Sciatic nerve (tissue), 2 donors: ENCODE measurements around the gene VWF. TPM values are rescaled to one million over a fixed set of nuclear protein-coding genes. Genes with fewer than 3 reads are reported as not detected.
"Not testable (repeated sequence)": the region's sequence is repeated elsewhere in the genome, so short reads cannot be mapped to it uniquely, and the experiment has no call there.

ENCODE experiments used
- ATAC-seq: fragments of 200-7000 bp; cut with Tn5 transposase; one replicate; pipeline ENCODE4 v1.9.1; 2020; ENCODE audit warnings: mild to moderate bottlenecking, moderate library complexity
- DNase-seq: peaks from one replicate; pipeline ENCODE4 v3.0.0-alpha.2; 2020; ENCODE audit warnings: low spot score
- intact Hi-C: fragments of 100-400 bp; cut with DNase I; formaldehyde crosslinking; loops from one replicate; pipeline ENCODE4 v1.14.2; 2022
- total RNA-seq: library from RNA; stranded (reverse); fragmentation: NEBNext Ultra II Directional; extraction: Animal tissue kit (Norgen Biotek cat#: 25700); gene quantifications from one replicate; pipeline ENCODE4 v1.2.1, GENCODE V29; 2021
- donor health status: DM: no; HTN: no; CAD: no.
- donor health status: DM: no; HTN: no; CAD: no.

Gene VWF
- total RNA-seq, 1 donor from 2014 or later, result 655 TPM

- no peak for DNase-seq
- intact Hi-C loops, result no loop called here
- ATAC-seq, result no peak
Observed at GRCh38 chr12:6029401-6029800, 95.1 kb downstream of the VWF start.

GRCh38 chr12:6026998-6027397 lies 97.5 kb downstream of the VWF start:
- intact Hi-C loops, result no loop called here
- ATAC-seq (no peak), DNase-seq (no peak)

- ATAC-seq, intact Hi-C loops, DNase-seq: not testable (repeated sequence)
Observed at GRCh38 chr12:6025703-6026298, 98.7 kb downstream of the VWF start.

- ATAC-seq, DNase-seq, intact Hi-C loops: not testable (repeated sequence)
Observed at GRCh38 chr12:6024066-6024465, 100.4 kb downstream of the VWF start.

- no peak for ATAC-seq
- intact Hi-C loops, result no loop called here
- DNase-seq, result no peak
Observed at GRCh38 chr12:6020930-6021329, 103.5 kb downstream of the VWF start.

GRCh38 chr12:6020511-6020910 lies 104.0 kb downstream of the VWF start:
- ATAC-seq, DNase-seq, intact Hi-C loops: not testable (repeated sequence)

- DNase-seq, intact Hi-C loops, ATAC-seq: not testable (repeated sequence)
Observed at GRCh38 chr12:6019256-6019655, 105.2 kb downstream of the VWF start.

- DNase-seq (no peak), ATAC-seq (no peak)
- intact Hi-C loops, result no loop called here
Observed at GRCh38 chr12:6018265-6018664, 106.2 kb downstream of the VWF start.

GRCh38 chr12:6016756-6017155 lies 107.7 kb downstream of the VWF start:
- ATAC-seq, result no peak
- intact Hi-C loops, result no loop called here
- no peak for DNase-seq

- intact Hi-C loops, ATAC-seq, DNase-seq: not testable (repeated sequence)
Observed at GRCh38 chr12:6016004-6016403, 108.5 kb downstream of the VWF start.

- DNase-seq, intact Hi-C loops, ATAC-seq: not testable (repeated sequence)
Observed at GRCh38 chr12:6015271-6015670, 109.2 kb downstream of the VWF start.

GRCh38 chr12:6010631-6011350 lies 113.7 kb downstream of the VWF start:
- intact Hi-C loops, DNase-seq, ATAC-seq: not testable (repeated sequence)

- DNase-seq, result no peak
- intact Hi-C loops, result no loop called here
- no peak for ATAC-seq
Observed at GRCh38 chr12:5997260-5997659, 127.2 kb downstream of the VWF start.

- DNase-seq (no peak), ATAC-seq (no peak)
- intact Hi-C loops, result no loop called here
Observed at GRCh38 chr12:5996459-5996858, 128.0 kb downstream of the VWF start.

- no peak for ATAC-seq
- intact Hi-C loops, result loop anchor here (2.0 to 10.0 kb wide), 2 partner anchors 51 to 295 kb away; no protein-coding TSS in a partner anchor
- DNase-seq, result no peak
Observed at GRCh38 chr12:5989621-5990020, 134.8 kb downstream of the VWF start.

GRCh38 chr12:5988659-5989116 lies 135.8 kb downstream of the VWF start:
- ATAC-seq (peak; percentile 95), DNase-seq (peak; percentile 86)
- intact Hi-C loops, result loop anchor here (2.0 to 10.0 kb wide), 2 partner anchors 52 to 296 kb away; no protein-coding TSS in a partner anchor

GRCh38 chr12:5988088-5988487 lies 136.4 kb downstream of the VWF start:
- ATAC-seq (no peak), DNase-seq (no peak)
- intact Hi-C loops, result loop anchor here (2.0 to 10.0 kb wide), 2 partner anchors 53 to 297 kb away; no protein-coding TSS in a partner anchor

GRCh38 chr12:5987573-5987972 lies 136.9 kb downstream of the VWF start:
- intact Hi-C loops, result loop anchor here (10.0 kb wide), 1 partner anchor 297 kb away; no protein-coding TSS in a partner anchor
- no peak for DNase-seq

GRCh38 chr12:5985471-5985870 lies 139.0 kb downstream of the VWF start:
- intact Hi-C loops, result loop anchor here (10.0 kb wide), 1 partner anchor 299 kb away; no protein-coding TSS in a partner anchor
- ATAC-seq, result no peak
- no peak for DNase-seq

More at GRCh38 chr12:5987573-5987972, 136.9 kb downstream of the VWF start:
- ATAC-seq, result no peak

- no peak for DNase-seq
- intact Hi-C loops, result loop anchor here (10.0 kb wide), 1 partner anchor 300 kb away; no protein-coding TSS in a partner anchor
- ATAC-seq, result no peak
Observed at GRCh38 chr12:5984873-5985272, 139.6 kb downstream of the VWF start.
